Ecto neural progenitor cell (in vitro differentiated cells): ENCODE results near the gene GASK1A.
A peak's percentile ranks its signal among the peaks of the same experiment; 100 is the strongest.
"Not testable (repeated sequence)": the region's sequence is repeated elsewhere in the genome, so short reads cannot be mapped to it uniquely, and the experiment has no call there.

Experiments used
- DNase-seq: peaks from one replicate; pipeline ENCODE4 v3.0.0-alpha.2; 2018; ENCODE audit warnings: low spot score

GASK1A gene

DNA sequence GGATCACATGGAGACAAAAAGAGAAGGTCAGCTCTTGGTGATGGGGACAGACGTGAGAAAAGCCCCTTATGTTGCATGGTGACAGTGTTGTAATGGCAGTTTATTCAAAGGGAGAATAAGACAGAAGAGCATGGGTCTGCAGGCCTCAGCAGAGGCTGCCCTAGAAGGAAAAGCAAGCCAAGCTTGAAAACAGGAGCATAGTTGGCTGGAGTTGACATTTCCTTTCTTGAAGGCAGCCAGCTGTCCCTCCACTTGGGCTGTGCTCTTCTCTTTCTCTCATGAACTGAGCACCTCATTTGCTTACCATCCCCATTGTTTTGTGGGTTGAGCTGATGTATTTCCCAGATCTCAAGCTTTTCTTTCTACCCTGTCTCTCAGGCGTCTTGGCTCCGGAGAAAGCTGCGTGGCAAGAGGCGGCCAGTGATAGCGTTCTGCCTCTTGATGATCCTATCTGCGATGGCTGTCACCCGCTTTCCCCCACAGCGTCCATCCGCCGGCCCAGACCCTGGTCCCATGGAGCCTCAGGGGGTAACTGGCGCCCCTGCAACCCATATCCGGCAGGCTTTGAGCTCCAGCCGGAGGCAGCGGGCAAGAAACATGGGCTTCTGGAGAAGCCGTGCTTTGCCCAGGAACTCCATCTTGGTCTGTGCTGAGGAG, 52.9 kb downstream of the GASK1A start:
- DNase-seq = no peak

GRCh38 chr3:43032646-43033628, 53.8 kb downstream of the GASK1A start:
- peak; percentile 34 for DNase-seq

GRCh38 chr3:43034200-43034599, 55.1 kb downstream of the GASK1A start:
- DNase-seq = peak; percentile 22

DNA sequence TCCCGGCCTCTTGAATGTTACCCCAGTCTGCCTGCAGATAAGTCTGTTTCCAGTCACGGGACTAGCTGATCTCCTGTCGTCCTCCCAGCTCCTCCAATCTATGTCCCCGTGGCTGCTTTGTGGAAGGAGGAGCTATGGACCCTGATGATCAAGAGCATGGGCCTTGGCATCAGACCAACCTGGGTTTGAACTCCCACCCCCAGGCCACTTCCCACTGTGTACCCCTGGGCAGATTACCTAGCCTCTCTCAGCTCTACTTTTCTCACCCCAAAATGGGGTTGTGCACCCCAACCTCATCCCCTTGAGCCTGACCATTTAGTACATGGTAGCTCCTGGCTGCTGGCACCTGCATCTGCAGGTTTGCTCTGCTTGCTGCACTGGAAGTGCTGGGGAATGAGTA, 55.8 kb downstream of the GASK1A start:
- peak; percentile 22 for DNase-seq

GRCh38 chr3:43035801-43036365, 56.8 kb downstream of the GASK1A start:
- DNase-seq = peak; percentile 44

DNA sequence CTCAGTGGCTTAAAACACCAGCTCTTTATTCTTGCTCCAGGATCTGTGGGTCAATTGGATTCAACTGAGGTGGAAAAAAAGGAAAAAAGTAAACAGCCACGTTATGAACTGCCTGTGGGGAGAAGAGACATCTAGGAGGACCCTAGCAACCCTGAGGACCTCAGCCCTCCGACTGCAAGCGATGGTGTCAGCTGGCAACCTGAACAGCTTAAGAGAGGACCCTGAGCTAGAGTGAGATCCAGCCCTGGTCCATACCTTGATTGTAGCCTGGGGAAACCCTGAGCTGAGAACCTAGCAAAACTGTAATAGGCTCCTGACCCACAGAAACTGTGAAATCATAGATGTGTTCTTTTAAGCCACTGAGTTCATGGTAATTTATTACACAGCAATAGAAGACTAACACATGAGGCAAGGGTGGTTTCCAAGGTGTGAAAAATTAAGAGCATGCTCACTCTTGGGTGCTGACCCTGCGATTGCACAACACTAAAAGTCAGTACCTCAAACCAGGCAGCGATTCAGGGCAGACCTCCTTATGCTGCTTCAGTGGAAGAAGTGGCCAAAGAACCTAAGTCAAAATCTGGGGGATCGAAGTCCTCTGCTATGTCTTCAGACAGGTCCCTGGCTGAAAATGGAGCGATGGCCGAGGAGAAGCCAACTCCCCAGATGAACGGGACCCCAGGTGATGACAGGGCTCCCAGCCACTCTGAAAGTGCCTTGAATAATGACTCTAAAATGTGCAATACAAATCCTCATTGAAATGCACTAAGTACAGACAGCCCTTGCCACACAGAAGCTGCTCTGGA, 57.7 kb downstream of the GASK1A start:
- DNase-seq = peak; percentile 32

GRCh38 chr3:43038010-43038409, 58.9 kb downstream of the GASK1A start:
- no peak for DNase-seq

DNA sequence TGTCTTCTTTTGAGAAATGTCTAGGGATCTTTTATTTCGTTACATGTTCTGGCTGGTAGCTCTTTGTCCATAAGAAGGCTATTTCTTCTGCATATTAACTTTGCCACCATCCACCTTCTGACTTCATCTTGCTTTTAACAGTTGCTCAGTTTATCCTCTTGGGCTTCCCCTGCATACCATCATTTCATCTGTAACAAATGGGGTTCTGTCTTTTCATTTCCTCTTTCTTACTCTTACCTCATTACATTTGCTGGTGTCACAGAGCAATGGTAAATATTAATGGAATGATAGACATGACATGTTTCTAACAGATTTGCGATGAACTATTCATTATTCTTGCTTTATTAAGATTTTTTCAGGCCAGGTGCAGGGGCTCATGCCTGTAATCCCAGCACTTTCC, 62.4 kb downstream of the GASK1A start:
- no peak for DNase-seq

- no peak for DNase-seq
These were observed 64.1 kb downstream of the GASK1A start for GRCh38 chr3:43043071-43043766.

- no peak for DNase-seq
These were observed 64.7 kb downstream of the GASK1A start for GRCh38 chr3:43043793-43044192.

GRCh38 chr3:43045079-43045478, 66.0 kb downstream of the GASK1A start:
- DNase-seq = not testable (repeated sequence)

DNA sequence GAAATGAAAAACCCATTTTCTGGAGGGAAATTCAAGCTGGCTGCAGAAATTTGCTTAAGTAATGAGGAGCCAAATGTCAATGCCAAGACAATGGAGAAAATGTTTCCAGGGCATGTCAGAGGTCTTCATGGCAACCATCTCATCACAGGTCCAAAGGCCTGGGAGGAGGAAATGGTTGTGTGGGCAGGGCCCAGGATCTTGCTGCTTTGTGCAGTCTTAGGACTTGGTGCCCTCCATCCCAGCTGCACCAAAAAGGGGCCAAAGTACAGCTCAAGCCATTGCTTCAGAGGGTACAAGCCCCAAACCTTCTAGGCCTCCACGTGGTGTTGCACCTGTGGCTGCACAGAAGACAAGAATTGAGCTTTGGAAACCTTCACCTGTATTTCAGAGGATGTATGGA, 67.5 kb downstream of the GASK1A start:
- DNase-seq = no peak

DNA sequence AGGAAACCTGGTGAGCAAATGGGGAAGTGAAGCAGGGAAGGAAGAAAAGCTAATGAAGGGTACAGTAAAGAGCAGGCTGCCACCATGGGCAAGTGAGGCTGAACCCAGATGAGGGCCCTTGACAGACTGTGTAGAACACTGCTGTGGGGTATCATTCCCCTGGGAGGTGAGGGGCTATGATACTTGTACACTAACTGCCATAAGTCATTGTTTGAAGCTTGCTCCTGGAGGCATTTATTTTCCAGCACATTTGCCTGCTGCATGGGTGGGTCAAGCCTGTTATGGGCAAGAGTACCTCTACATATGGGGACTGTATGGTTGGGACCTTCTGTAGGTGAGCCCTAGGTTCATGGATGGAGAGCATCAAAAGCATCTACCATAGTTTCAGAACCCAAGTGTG, 69.4 kb downstream of the GASK1A start:
- DNase-seq = no peak

- no peak for DNase-seq
These were observed 74.2 kb downstream of the GASK1A start for GRCh38 chr3:43053291-43053690.

GRCh38 chr3:43054754-43055153, 75.6 kb downstream of the GASK1A start:
- DNase-seq = no peak

- DNase-seq = no peak
These were observed 76.3 kb downstream of the GASK1A start for GRCh38 chr3:43055393-43055792.

DNA sequence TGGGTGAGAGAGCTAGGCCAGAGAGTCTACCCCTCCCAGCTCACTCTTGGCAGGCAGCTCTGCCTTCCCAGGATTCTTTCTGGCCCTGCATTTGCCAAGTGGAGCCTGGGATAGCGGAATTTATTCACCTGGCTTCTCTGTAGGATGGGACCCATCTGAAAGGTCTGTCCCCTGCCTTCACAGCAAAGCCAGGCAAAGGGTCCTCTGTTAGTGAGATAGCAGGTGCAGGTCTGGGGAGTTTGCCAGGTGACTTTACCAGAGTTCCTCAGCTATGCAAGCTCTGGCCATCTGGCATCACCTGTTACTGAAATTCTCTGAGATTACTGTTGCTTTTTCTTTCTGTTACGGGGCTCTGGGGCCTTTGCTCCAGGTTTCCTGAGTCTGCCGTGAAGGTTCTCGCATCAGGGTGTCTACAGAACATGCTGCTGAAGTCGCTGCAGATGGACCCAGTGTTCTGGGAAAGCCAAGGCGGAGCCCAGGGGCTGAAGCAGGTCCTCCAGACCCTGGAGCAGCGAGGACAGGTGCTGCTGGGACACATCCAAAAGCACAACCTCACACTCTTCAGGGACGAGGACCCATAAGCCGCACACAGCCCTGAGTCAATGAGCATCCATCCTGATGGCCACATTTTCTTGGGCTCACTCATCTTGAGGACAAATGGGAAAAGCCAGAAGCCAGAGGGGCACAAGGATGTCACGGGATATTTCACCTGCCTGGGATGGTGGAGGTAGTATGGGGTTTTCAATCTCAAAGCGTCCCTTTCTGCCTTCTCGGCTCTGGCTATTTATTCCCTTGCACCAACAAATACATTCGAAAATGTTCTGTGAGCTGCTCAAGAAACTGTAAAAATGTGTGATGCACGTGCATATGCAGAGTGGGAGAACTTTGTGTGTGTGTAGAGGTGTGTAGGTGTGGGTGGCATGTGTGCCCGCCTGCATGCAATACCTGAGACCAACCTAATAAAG, 77.0 kb downstream of the GASK1A start:
- DNase-seq = no peak

GRCh38 chr3:43059456-43059855, 80.3 kb downstream of the GASK1A start:
- no peak for DNase-seq

- no peak for DNase-seq
These were observed 82.2 kb downstream of the GASK1A start for GRCh38 chr3:43061101-43061895.
